Measurements from ENCODE around the gene DLX1. TPM values are rescaled to one million over a fixed set of nuclear protein-coding genes. Genes with fewer than 3 reads are reported as not detected.

Gene DLX1
- total RNA-seq, 2 experiments from 2014 or later = not detected

DNA sequence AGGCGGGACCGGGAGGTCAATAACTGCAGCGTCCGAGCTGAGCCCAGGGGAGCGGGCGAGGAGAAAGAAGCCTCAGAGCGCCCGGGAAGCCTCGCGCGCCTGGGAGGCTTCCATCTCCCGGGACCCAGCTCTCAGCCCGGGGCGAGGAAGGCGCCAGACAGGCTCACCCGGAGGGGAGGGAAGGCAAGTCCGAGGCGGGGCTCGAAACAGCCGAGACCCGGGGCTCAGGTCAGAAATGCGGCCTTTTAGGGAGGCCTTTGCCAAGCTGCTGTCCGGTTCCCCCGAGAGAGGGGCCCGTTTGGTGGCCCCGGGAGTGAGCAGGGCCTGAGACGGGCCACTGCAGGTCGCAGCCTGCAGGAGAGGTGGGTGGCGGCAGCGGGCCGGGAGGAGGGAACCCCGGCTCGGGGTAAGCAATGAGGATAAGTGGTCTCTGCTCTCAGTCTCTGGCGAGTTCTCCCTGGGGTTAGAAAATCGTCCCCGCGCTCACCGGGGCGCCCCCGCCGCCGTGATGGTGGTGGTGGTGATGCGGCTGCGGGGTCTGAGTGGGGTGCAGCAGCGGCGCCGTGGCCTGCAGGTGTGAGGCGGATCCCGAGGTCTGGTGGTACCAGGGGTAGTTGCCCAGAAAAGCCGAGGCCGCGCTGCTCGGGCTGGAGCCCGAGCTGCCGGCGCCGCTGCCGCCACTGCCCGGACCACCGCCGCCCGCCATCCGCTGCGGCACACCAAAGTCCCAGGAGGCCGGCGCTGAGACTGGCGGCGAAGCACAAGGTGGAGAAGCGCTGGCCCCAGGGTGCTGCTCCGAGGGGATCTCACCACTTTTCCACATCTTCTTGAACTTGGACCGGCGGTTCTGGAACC lies 15.0 kb downstream of the DLX1 start:
- Histone ChIP-seq H3K4me1 (ENCODE audit: insufficient read depth, low read length) (peaks cover 89% of the 10 kb centered on the region), H3K27me3 (ENCODE audit: control insufficient read depth in 1 of 2, insufficient read depth in 2 of 2, low read length in 2 of 2) (peaks cover 95 to 100% of the 10 kb centered on the region in 2 experiments), H3K4me3 (ENCODE audit: low read length) (no peak overlapping the region), H3K9me3 (ENCODE audit: control insufficient read depth in 1 of 2, insufficient read depth in 1 of 2, low read length in 2 of 2) (peaks cover 0 to 72% of the 10 kb centered on the region in 2 experiments), H3K36me3 (ENCODE audit: insufficient read depth, low read length) (no peaks in the 10 kb centered on the region), H3K27ac (ENCODE audit: low read depth in 1 of 2, low read length in 2 of 2) (no peak overlapping the region)
- intact Hi-C loops (cut with DNase I, micrococcal nuclease) = loop anchor here (5.0 to 10.0 kb wide), 2 partner anchors 362 to 526 kb away; no protein-coding TSS in a partner anchor
- peak in 2 of 14 experiments; percentile 26 to 48 for DNase-seq
- ATAC-seq (ENCODE audit: poor library complexity) = no peak
- ChIA-PET CTCF (no interaction called here), POLR2A (interaction anchor here (1.5 to 2.3 kb wide), 2 partner anchors 12 to 15 kb away, joined by 3 to 9 read pairs; partner anchors contain the start of gene DLX1)
- Mint-ChIP-seq H3K4me1 (ENCODE audit: low read depth) (peaks cover 56% of the 10 kb centered on the region), H3K27me3 (peaks cover 79% of the 10 kb centered on the region), H3K9me3 (no peaks in the 10 kb centered on the region), H3K4me3 (peak overlapping the region; percentile 52), H3K27ac (no peak overlapping the region), H3K36me3 (ENCODE audit: low read depth) (no peaks in the 10 kb centered on the region)
- TF ChIP-seq, protein P1, sequence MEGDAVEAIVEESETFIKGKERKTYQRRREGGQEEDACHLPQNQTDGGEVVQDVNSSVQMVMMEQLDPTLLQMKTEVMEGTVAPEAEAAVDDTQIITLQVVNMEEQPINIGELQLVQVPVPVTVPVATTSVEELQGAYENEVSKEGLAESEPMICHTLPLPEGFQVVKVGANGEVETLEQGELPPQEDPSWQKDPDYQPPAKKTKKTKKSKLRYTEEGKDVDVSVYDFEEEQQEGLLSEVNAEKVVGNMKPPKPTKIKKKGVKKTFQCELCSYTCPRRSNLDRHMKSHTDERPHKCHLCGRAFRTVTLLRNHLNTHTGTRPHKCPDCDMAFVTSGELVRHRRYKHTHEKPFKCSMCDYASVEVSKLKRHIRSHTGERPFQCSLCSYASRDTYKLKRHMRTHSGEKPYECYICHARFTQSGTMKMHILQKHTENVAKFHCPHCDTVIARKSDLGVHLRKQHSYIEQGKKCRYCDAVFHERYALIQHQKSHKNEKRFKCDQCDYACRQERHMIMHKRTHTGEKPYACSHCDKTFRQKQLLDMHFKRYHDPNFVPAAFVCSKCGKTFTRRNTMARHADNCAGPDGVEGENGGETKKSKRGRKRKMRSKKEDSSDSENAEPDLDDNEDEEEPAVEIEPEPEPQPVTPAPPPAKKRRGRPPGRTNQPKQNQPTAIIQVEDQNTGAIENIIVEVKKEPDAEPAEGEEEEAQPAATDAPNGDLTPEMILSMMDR (IDR thresholded peaks at IDR 0.05) = no peak

DNA sequence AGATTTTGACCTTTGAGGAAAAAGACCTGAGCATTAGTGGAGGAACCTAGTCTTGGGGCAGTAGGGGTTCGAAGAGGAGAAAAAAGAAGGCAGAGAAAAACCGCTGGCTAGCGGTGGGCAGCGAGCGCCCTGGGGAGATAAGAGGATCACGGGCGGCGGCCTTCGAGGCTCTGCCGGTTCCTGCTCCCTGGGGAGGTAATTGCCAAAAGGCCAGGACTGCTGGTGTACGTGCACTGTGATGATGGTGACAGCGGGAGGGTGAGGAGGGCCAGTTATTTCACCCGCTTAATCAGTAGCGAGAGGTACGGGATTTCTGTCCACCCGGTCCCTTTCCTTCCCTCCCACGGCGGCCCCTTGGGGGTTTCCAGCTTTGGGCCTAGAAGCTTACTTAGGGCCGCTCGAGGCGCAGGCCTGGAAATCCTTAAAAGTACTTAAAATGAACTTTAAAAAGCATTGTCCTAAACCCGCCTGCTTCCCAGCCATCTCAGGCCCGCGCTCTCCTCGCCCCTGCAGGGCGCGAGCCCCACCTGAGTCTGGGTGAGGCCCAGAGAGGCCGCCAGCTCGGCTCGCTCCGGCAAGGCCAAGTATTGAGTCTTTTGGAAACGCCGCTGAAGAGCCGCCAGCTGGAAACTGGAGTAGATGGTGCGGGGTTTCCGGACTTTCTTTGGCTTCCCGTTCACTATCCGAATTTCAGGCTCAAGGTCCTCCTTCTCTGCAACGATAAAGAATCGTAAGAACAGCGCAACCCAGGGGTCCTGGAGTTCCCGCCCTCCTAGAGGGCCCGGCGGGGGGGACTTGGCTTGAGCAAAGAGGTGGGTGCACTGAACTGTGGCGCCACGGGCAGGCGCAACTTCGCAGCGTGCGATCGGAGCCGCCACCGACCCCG lies 15.9 kb downstream of the DLX1 start:
- Mint-ChIP-seq H3K9me3 (no peaks in the 10 kb centered on the region), H3K27me3 (peaks cover 79% of the 10 kb centered on the region), H3K4me1 (ENCODE audit: low read depth) (peaks cover 55% of the 10 kb centered on the region), H3K27ac (peak overlapping the region; percentile 66), H3K36me3 (ENCODE audit: low read depth) (no peaks in the 10 kb centered on the region), H3K4me3 (peak overlapping the region; percentile 84)
- H3K27me3 ChIP-seq (ENCODE audit: control insufficient read depth in 1 of 2, insufficient read depth in 2 of 2, low read length in 2 of 2) = peaks cover 95 to 100% of the 10 kb centered on the region in 2 experiments
- no peaks in the 10 kb centered on the region for H3K36me3 ChIP-seq (ENCODE audit: insufficient read depth, low read length)
- H3K9me3 ChIP-seq (ENCODE audit: control insufficient read depth in 1 of 2, insufficient read depth in 1 of 2, low read length in 2 of 2) = peaks cover 0 to 71% of the 10 kb centered on the region in 2 experiments
- ATAC-seq (ENCODE audit: poor library complexity) (peak; percentile 9), DNase-seq (peak in 2 of 14 experiments; percentile 45 to 50)
- POLR2A ChIA-PET = interaction anchor here (0.5 to 3.9 kb wide), 6 partner anchors 13 to 363 kb away, joined by 3 to 23 read pairs (median 3); partner anchors contain the start of gene SLC25A12
- H3K4me1 ChIP-seq (ENCODE audit: insufficient read depth, low read length) = peaks cover 88% of the 10 kb centered on the region
- CTCF ChIA-PET = interaction anchor here (1.1 to 1.2 kb wide), 2 partner anchors 15 to 361 kb away, joined by 3 to 4 read pairs; no protein-coding TSS in a partner anchor
- intact Hi-C loops (cut with DNase I, micrococcal nuclease) = loop anchor here (5.0 to 10.0 kb wide), 2 partner anchors 361 to 526 kb away; no protein-coding TSS in a partner anchor
- peak overlapping the region; percentile 55 for H3K4me3 ChIP-seq (ENCODE audit: low read length)
- TF ChIP-seq, protein P1 (IDR thresholded peaks at IDR 0.05) = no peak
- H3K27ac ChIP-seq (ENCODE audit: low read depth in 1 of 2, low read length in 2 of 2) = no peak overlapping the region

All from CD4-positive, alpha-beta T cell (primary cell).